ENCODE measurements around the gene PEX16. TPM values are rescaled to one million over a fixed set of nuclear protein-coding genes. Genes with fewer than 3 reads are reported as not detected.
"Not testable (repeated sequence)": the region's sequence is repeated elsewhere in the genome, so short reads cannot be mapped to it uniquely, and the experiment has no call there.

Gene PEX16
- total RNA-seq, 5 donors from 2014 or later (not counting 1 experiment from before 2014, with no cell fraction given): 49.4 to 87.5 (median 65.2) TPM

GRCh38 chr11:45909594-45910475, 7.8 kb downstream of the PEX16 start:
- DNase-seq (no peak), ATAC-seq (replicated peaks in 1 of 4) (no peak)
- no peak overlapping the region for H3K27ac Mint-ChIP-seq
- ChIA-PET CTCF (no interaction called here), POLR2A (interaction anchor here in 1 of 2 donors (0.5 kb wide), 1 partner anchor 1796 kb away, joined by 4 read pairs; no protein-coding TSS in a partner anchor)
- Histone ChIP-seq H3K4me1 (ENCODE audit: control insufficient read depth in 1 of 2, extremely low read depth in 1 of 2, insufficient read depth in 2 of 2, low read length in 2 of 2) (peaks cover 0 to 17% of the 10 kb centered on the region in 2 experiments), H3K27me3 (replicated peaks in 1 of 2; ENCODE audit: control insufficient read depth in 2 of 2, extremely low read depth in 1 of 2, insufficient read depth in 2 of 2, low read length in 1 of 2) (no peaks in the 10 kb centered on the region), H3K9me3 (no peaks in the 10 kb centered on the region), H3K27ac (ENCODE audit: low read length) (no peak overlapping the region), H3K36me3 (ENCODE audit: control insufficient read depth in 2 of 2, extremely low read depth in 1 of 2, insufficient read depth in 1 of 2, low read length in 1 of 2) (peaks cover 19 to 56% of the 10 kb centered on the region in 2 donors), H3K4me3 (ENCODE audit: control insufficient read depth in 1 of 2, extremely low read depth in 1 of 2, low read length in 1 of 2) (no peak overlapping the region)
- whole genome bisulfite sequencing (ENCODE audit: insufficient coverage): 90% methylated on average over 23 of the region's 32 CpGs
- no peaks in the 10 kb centered on the region for H3K27me3 Mint-ChIP-seq
- H3K4me1 Mint-ChIP-seq: peaks cover 8 to 14% (median 14%) of the 10 kb centered on the region in 3 donors
- H3K4me3 Mint-ChIP-seq: no peak overlapping the region
- H3K9me3 Mint-ChIP-seq: no peaks in the 10 kb centered on the region
- peaks cover 9% of the 10 kb centered on the region for H3K36me3 Mint-ChIP-seq

GRCh38 chr11:45907911-45908370, 9.7 kb downstream of the PEX16 start:
- WGBS (ENCODE audit: insufficient coverage): 85% methylated on average over 8 of the region's 8 CpGs
- Histone ChIP-seq H3K27me3 (replicated peaks in 1 of 2; ENCODE audit: control insufficient read depth in 2 of 2, extremely low read depth in 1 of 2, insufficient read depth in 2 of 2, low read length in 1 of 2) (no peaks in the 10 kb centered on the region), H3K4me1 (ENCODE audit: control insufficient read depth in 1 of 2, extremely low read depth in 1 of 2, insufficient read depth in 2 of 2, low read length in 2 of 2) (peaks cover 0 to 13% of the 10 kb centered on the region in 2 experiments), H3K4me3 (ENCODE audit: control insufficient read depth in 1 of 2, extremely low read depth in 1 of 2, low read length in 1 of 2) (no peak overlapping the region), H3K9me3 (no peaks in the 10 kb centered on the region), H3K27ac (ENCODE audit: low read length) (no peak overlapping the region), H3K36me3 (ENCODE audit: control insufficient read depth in 2 of 2, extremely low read depth in 1 of 2, insufficient read depth in 1 of 2, low read length in 1 of 2) (peaks cover 5 to 38% of the 10 kb centered on the region in 2 donors)
- no peak overlapping the region for H3K4me3 Mint-ChIP-seq
- ChIA-PET POLR2A (no interaction called here), CTCF (no interaction called here)
- no peaks in the 10 kb centered on the region for H3K27me3 Mint-ChIP-seq
- DNase-seq: no peak
- H3K9me3 Mint-ChIP-seq: no peaks in the 10 kb centered on the region
- no peak overlapping the region for H3K27ac Mint-ChIP-seq
- peaks cover 8 to 10% (median 9%) of the 10 kb centered on the region in 3 donors for H3K4me1 Mint-ChIP-seq
- ATAC-seq (replicated peaks in 1 of 4): no peak
- peaks cover 4% of the 10 kb centered on the region for H3K36me3 Mint-ChIP-seq

- Histone ChIP-seq H3K9me3 (no peaks in the 10 kb centered on the region), H3K4me1 (ENCODE audit: control insufficient read depth in 1 of 2, extremely low read depth in 1 of 2, insufficient read depth in 2 of 2, low read length in 2 of 2) (peaks cover 0 to 13% of the 10 kb centered on the region in 2 experiments), H3K27ac (ENCODE audit: low read length) (no peak within 1 kb of the TSS), H3K27me3 (replicated peaks in 1 of 2; ENCODE audit: control insufficient read depth in 2 of 2, extremely low read depth in 1 of 2, insufficient read depth in 2 of 2, low read length in 1 of 2) (no peaks in the 10 kb centered on the region), H3K4me3 (ENCODE audit: control insufficient read depth in 1 of 2, extremely low read depth in 1 of 2, low read length in 1 of 2) (no peak within 1 kb of the TSS), H3K36me3 (ENCODE audit: control insufficient read depth in 2 of 2, extremely low read depth in 1 of 2, insufficient read depth in 1 of 2, low read length in 1 of 2) (peaks cover 2 to 31% of the 10 kb centered on the region in 2 donors)
- CTCF ChIA-PET: no interaction called here
- ATAC-seq (replicated peaks in 1 of 4) (no peak), DNase-seq (no peak)
- Mint-ChIP-seq H3K27me3 (no peaks in the 10 kb centered on the region), H3K36me3 (peaks cover 4% of the 10 kb centered on the region), H3K4me1 (peaks cover 8 to 10% (median 9%) of the 10 kb centered on the region in 3 donors), H3K9me3 (no peaks in the 10 kb centered on the region), H3K27ac (no peak within 1 kb of the TSS), H3K4me3 (no peak within 1 kb of the TSS)
- POLR2A ChIA-PET: no interaction called here
- 76% methylated on average over 16 of the region's 18 CpGs for WGBS (ENCODE audit: insufficient coverage)
These were observed 10.6 kb downstream of the PEX16 start, which contains the start of gene FREY1 for GRCh38 chr11:45906965-45907611. Gene FREY1 (minus strand): TSS chr11:45907271. CDS start chr11:45907245, 26 bp downstream.

DNA sequence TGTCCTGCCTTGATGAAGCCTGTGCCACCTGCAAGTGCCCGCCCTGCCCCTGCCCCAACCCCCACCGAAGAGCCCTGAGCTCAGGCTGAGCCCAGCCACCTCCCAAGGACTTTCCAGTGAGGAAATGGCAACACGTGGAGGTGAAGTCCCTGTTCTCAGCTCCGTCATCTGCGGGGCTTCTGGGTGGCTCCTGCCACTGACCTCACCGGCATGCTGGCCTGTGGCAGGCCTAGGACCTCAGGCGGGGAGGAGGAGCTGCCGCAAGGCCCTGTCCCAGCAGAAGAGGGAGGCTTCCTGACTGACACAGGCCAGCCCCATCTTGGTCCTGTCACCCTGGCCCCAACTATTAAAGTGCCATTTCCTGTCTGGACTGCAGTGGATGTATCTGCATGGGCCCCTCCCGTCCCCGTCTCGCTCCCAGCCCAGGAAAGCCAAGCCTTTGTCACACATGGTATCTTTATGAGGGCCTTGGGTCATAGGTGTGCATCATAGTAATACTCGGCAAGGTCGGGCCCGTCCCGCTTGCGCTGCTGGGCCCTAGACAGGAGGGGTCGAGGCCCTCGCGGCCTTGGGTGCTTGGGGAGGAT, 11.5 kb downstream of the PEX16 start:
- ChIA-PET POLR2A (interaction anchor here in 1 of 2 donors (0.6 kb wide), 1 partner anchor 718 kb away, joined by 6 read pairs; no protein-coding TSS in a partner anchor), CTCF (interaction anchor here in 1 of 2 donors (0.6 kb wide), 1 partner anchor 36 kb away, joined by 3 read pairs; no protein-coding TSS in a partner anchor)
- Histone ChIP-seq H3K27me3 (replicated peaks in 1 of 2; ENCODE audit: control insufficient read depth in 2 of 2, extremely low read depth in 1 of 2, insufficient read depth in 2 of 2, low read length in 1 of 2) (peaks cover 0 to 2% of the 10 kb centered on the region in 2 experiments), H3K4me1 (ENCODE audit: control insufficient read depth in 1 of 2, extremely low read depth in 1 of 2, insufficient read depth in 2 of 2, low read length in 2 of 2) (peaks cover 0 to 13% of the 10 kb centered on the region in 2 experiments), H3K9me3 (no peaks in the 10 kb centered on the region), H3K4me3 (ENCODE audit: control insufficient read depth in 1 of 2, extremely low read depth in 1 of 2, low read length in 1 of 2) (no peak overlapping the region), H3K27ac (ENCODE audit: low read length) (no peak overlapping the region), H3K36me3 (ENCODE audit: control insufficient read depth in 2 of 2, extremely low read depth in 1 of 2, insufficient read depth in 1 of 2, low read length in 1 of 2) (peaks cover 0 to 22% of the 10 kb centered on the region in 2 donors)
- WGBS (ENCODE audit: insufficient coverage): 59% methylated on average over 14 of the region's 19 CpGs
- ATAC-seq (replicated peaks in 1 of 4) (peak in 1 of 4 experiments; percentile 2), DNase-seq (no peak)
- Mint-ChIP-seq H3K27me3 (no peaks in the 10 kb centered on the region), H3K27ac (no peak overlapping the region), H3K9me3 (no peaks in the 10 kb centered on the region), H3K36me3 (peaks cover 2% of the 10 kb centered on the region), H3K4me3 (no peak overlapping the region), H3K4me1 (peaks cover 8 to 10% (median 9%) of the 10 kb centered on the region in 3 donors)

DNA sequence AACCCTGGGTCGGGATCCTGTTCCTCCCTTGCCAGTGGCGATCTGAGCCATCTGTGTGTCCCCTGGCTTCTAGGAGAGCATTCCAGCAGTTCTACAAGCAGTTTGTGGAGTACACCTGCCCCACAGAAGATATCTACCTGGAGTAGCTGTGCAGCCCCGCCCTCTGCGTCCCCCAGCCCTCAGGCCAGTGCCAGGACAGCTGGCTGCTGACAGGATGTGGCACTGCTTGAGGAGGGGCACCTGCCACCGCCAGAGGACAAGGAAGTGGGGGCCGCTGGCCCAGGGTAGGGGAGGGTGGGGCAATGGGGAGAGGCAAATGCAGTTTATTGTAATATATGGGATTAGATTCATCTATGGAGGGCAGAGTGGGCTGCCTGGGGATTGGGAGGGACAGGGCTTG, 12.1 kb downstream of the PEX16 start:
- H3K4me3 ChIP-seq (ENCODE audit: control insufficient read depth in 1 of 2, extremely low read depth in 1 of 2, low read length in 1 of 2); H3K4me3 Mint-ChIP-seq; H3K27ac Mint-ChIP-seq; DNase-seq; H3K9me3 Mint-ChIP-seq; H3K9me3 ChIP-seq; H3K27me3 ChIP-seq (replicated peaks in 1 of 2; ENCODE audit: control insufficient read depth in 2 of 2, extremely low read depth in 1 of 2, insufficient read depth in 2 of 2, low read length in 1 of 2); POLR2A ChIA-PET; CTCF ChIA-PET; H3K27me3 Mint-ChIP-seq; H3K27ac ChIP-seq (ENCODE audit: low read length); H3K36me3 Mint-ChIP-seq: not testable (repeated sequence)
- H3K36me3 ChIP-seq (ENCODE audit: control insufficient read depth in 2 of 2, extremely low read depth in 1 of 2, insufficient read depth in 1 of 2, low read length in 1 of 2): peaks cover 0 to 16% of the 10 kb centered on the region in 2 donors
- 49% methylated on average over 3 of the region's 6 CpGs for WGBS (ENCODE audit: insufficient coverage)
- H3K4me1 ChIP-seq (ENCODE audit: control insufficient read depth in 1 of 2, extremely low read depth in 1 of 2, insufficient read depth in 2 of 2, low read length in 2 of 2): peaks cover 0 to 15% of the 10 kb centered on the region in 2 experiments
- peak in 1 of 4 experiments; percentile 18 for ATAC-seq (replicated peaks in 1 of 4)
- peaks cover 8 to 11% (median 10%) of the 10 kb centered on the region in 3 donors for H3K4me1 Mint-ChIP-seq

- Mint-ChIP-seq H3K36me3 (no peaks in the 10 kb centered on the region), H3K4me1 (peaks cover 9 to 13% (median 10%) of the 10 kb centered on the region in 3 donors), H3K9me3 (no peaks in the 10 kb centered on the region), H3K4me3 (no peak overlapping the region), H3K27me3 (peaks cover 5% of the 10 kb centered on the region in 2 donors), H3K27ac (no peak overlapping the region)
- CTCF ChIA-PET: no interaction called here
- no peak for DNase-seq
- POLR2A ChIA-PET: no interaction called here
- ATAC-seq (replicated peaks in 1 of 4): no peak
- H3K9me3 ChIP-seq: no peaks in the 10 kb centered on the region
- peaks cover 0 to 19% of the 10 kb centered on the region in 2 experiments for H3K4me1 ChIP-seq (ENCODE audit: control insufficient read depth in 1 of 2, extremely low read depth in 1 of 2, insufficient read depth in 2 of 2, low read length in 2 of 2)
- H3K4me3 ChIP-seq (ENCODE audit: control insufficient read depth in 1 of 2, extremely low read depth in 1 of 2, low read length in 1 of 2): no peak overlapping the region
- peaks cover 0 to 11% of the 10 kb centered on the region in 2 experiments for H3K27me3 ChIP-seq (replicated peaks in 1 of 2; ENCODE audit: control insufficient read depth in 2 of 2, extremely low read depth in 1 of 2, insufficient read depth in 2 of 2, low read length in 1 of 2)
- peaks cover 0 to 11% of the 10 kb centered on the region in 2 donors for H3K36me3 ChIP-seq (ENCODE audit: control insufficient read depth in 2 of 2, extremely low read depth in 1 of 2, insufficient read depth in 1 of 2, low read length in 1 of 2)
- H3K27ac ChIP-seq (ENCODE audit: low read length): no peak overlapping the region
- 85% methylated on average over 19 of the region's 19 CpGs for WGBS (ENCODE audit: insufficient coverage)
These were observed 12.6 kb downstream of the PEX16 start for GRCh38 chr11:45905095-45905494.
